Measurements from ENCODE around the gene MYOCD. TPM values are rescaled to one million over a fixed set of nuclear protein-coding genes. Genes with fewer than 3 reads are reported as not detected.

MYOCD gene
- total RNA-seq, 2 donors from 2014 or later, result not detected

GRCh38 chr17:12730931-12731521 is 65.3 kb downstream of the MYOCD start:
- H3K36me3 Mint-ChIP-seq (ENCODE audit: low read depth), result no peaks in the 10 kb centered on the region
- no peaks in the 10 kb centered on the region for H3K9me3 ChIP-seq (ENCODE audit: control insufficient read depth, low read length, poor library complexity, severe bottlenecking)
- ATAC-seq (no peak), DNase-seq (no peak)
- H3K4me1 Mint-ChIP-seq, result no peaks in the 10 kb centered on the region
- H3K27me3 Mint-ChIP-seq, result no peaks in the 10 kb centered on the region
- no peak overlapping the region for H3K4me3 Mint-ChIP-seq
- H3K27ac Mint-ChIP-seq, result no peak overlapping the region

DNA sequence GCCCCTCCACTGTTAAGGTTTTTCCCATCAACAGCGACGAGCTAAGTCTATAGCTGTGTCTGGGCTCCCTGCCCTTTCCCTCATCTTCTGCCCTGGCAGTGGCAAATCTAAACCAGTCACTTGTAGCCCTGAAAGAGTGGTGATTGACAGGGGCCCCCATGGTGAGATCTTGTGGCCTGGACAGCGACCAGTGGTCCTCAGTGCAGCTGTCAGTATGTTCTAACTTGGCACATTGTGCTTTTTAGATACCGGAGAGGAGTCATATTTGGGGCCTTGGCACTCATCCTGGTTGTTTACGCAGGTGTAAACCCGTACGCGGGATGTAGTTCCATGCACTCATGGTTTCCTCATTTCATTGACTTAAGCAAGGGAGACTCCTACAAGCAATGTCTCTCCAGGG is 66.1 kb downstream of the MYOCD start:
- no peaks in the 10 kb centered on the region for H3K27me3 Mint-ChIP-seq
- no peaks in the 10 kb centered on the region for H3K36me3 Mint-ChIP-seq (ENCODE audit: low read depth)
- no peak overlapping the region for H3K4me3 Mint-ChIP-seq
- no peak for ATAC-seq
- H3K27ac Mint-ChIP-seq, result no peak overlapping the region
- no peak for DNase-seq
- no peaks in the 10 kb centered on the region for H3K4me1 Mint-ChIP-seq
- H3K9me3 ChIP-seq (ENCODE audit: control insufficient read depth, low read length, poor library complexity, severe bottlenecking), result no peaks in the 10 kb centered on the region

DNA sequence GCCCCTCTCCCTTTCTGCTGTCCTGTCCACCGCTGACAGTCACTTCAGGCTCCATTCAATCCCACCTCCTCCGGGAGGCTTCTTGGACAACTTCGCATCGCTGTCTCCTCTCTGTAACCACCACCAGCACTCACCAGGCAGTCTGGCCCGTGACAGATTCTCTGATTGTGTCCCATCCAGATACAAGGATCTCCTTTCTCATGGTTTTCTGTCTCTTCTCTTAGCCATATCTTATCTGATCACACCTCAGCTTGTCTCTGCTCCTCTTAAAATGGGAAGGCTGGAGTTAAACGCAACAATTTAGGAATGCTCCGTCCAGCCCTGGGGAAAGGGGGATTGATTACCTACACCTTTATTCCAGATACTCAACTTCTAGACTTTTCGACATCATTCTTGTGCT is 66.7 kb downstream of the MYOCD start:
- no peaks in the 10 kb centered on the region for H3K27me3 Mint-ChIP-seq
- ATAC-seq (no peak), DNase-seq (no peak)
- H3K9me3 ChIP-seq (ENCODE audit: control insufficient read depth, low read length, poor library complexity, severe bottlenecking), result no peaks in the 10 kb centered on the region
- no peaks in the 10 kb centered on the region for H3K36me3 Mint-ChIP-seq (ENCODE audit: low read depth)
- H3K27ac Mint-ChIP-seq, result no peak overlapping the region
- no peak overlapping the region for H3K4me3 Mint-ChIP-seq
- no peaks in the 10 kb centered on the region for H3K4me1 Mint-ChIP-seq

- no peaks in the 10 kb centered on the region for H3K27me3 Mint-ChIP-seq
- H3K4me1 Mint-ChIP-seq, result no peaks in the 10 kb centered on the region
- no peaks in the 10 kb centered on the region for H3K36me3 Mint-ChIP-seq (ENCODE audit: low read depth)
- H3K4me3 Mint-ChIP-seq, result no peak overlapping the region
- no peak for ATAC-seq
- H3K9me3 ChIP-seq (ENCODE audit: control insufficient read depth, low read length, poor library complexity, severe bottlenecking), result no peaks in the 10 kb centered on the region
- no peak overlapping the region for H3K27ac Mint-ChIP-seq
- no peak for DNase-seq
Observed at GRCh38 chr17:12734926-12735325, 69.2 kb downstream of the MYOCD start.

GRCh38 chr17:12735517-12735916 is 69.8 kb downstream of the MYOCD start:
- no peak overlapping the region for H3K4me3 Mint-ChIP-seq
- H3K4me1 Mint-ChIP-seq, result no peaks in the 10 kb centered on the region
- ATAC-seq (no peak), DNase-seq (no peak)
- H3K27ac Mint-ChIP-seq, result no peak overlapping the region
- H3K36me3 Mint-ChIP-seq (ENCODE audit: low read depth), result no peaks in the 10 kb centered on the region
- no peaks in the 10 kb centered on the region for H3K9me3 ChIP-seq (ENCODE audit: control insufficient read depth, low read length, poor library complexity, severe bottlenecking)
- no peaks in the 10 kb centered on the region for H3K27me3 Mint-ChIP-seq

GRCh38 chr17:12736526-12736925 is 70.8 kb downstream of the MYOCD start:
- Mint-ChIP-seq H3K4me1 (no peaks in the 10 kb centered on the region), H3K27me3 (no peaks in the 10 kb centered on the region), H3K4me3 (no peak overlapping the region), H3K36me3 (ENCODE audit: low read depth) (no peaks in the 10 kb centered on the region), H3K27ac (no peak overlapping the region)
- no peaks in the 10 kb centered on the region for H3K9me3 ChIP-seq (ENCODE audit: control insufficient read depth, low read length, poor library complexity, severe bottlenecking)
- DNase-seq (no peak), ATAC-seq (no peak)

- H3K36me3 Mint-ChIP-seq (ENCODE audit: low read depth), result no peaks in the 10 kb centered on the region
- H3K27me3 Mint-ChIP-seq, result no peaks in the 10 kb centered on the region
- H3K27ac Mint-ChIP-seq, result no peak overlapping the region
- H3K4me3 Mint-ChIP-seq, result no peak overlapping the region
- no peaks in the 10 kb centered on the region for H3K9me3 ChIP-seq (ENCODE audit: control insufficient read depth, low read length, poor library complexity, severe bottlenecking)
- no peaks in the 10 kb centered on the region for H3K4me1 Mint-ChIP-seq
- no peak for ATAC-seq
- DNase-seq, result no peak
Observed at GRCh38 chr17:12737740-12738469, 72.2 kb downstream of the MYOCD start.

- Mint-ChIP-seq H3K36me3 (ENCODE audit: low read depth) (no peaks in the 10 kb centered on the region), H3K4me1 (no peaks in the 10 kb centered on the region), H3K27me3 (no peaks in the 10 kb centered on the region), H3K4me3 (no peak overlapping the region), H3K27ac (no peak overlapping the region)
- ATAC-seq (no peak), DNase-seq (no peak)
- H3K9me3 ChIP-seq (ENCODE audit: control insufficient read depth, low read length, poor library complexity, severe bottlenecking), result no peaks in the 10 kb centered on the region
Observed at GRCh38 chr17:12738624-12739023, 72.9 kb downstream of the MYOCD start.

GRCh38 chr17:12739500-12739899 is 73.8 kb downstream of the MYOCD start:
- no peaks in the 10 kb centered on the region for H3K27me3 Mint-ChIP-seq
- ATAC-seq (no peak), DNase-seq (no peak)
- H3K27ac Mint-ChIP-seq, result no peak overlapping the region
- H3K9me3 ChIP-seq (ENCODE audit: control insufficient read depth, low read length, poor library complexity, severe bottlenecking), result no peaks in the 10 kb centered on the region
- H3K36me3 Mint-ChIP-seq (ENCODE audit: low read depth), result no peaks in the 10 kb centered on the region
- no peaks in the 10 kb centered on the region for H3K4me1 Mint-ChIP-seq
- no peak overlapping the region for H3K4me3 Mint-ChIP-seq

- DNase-seq (no peak), ATAC-seq (no peak)
- Mint-ChIP-seq H3K27ac (no peak overlapping the region), H3K4me3 (no peak overlapping the region), H3K27me3 (no peaks in the 10 kb centered on the region), H3K36me3 (ENCODE audit: low read depth) (no peaks in the 10 kb centered on the region), H3K4me1 (no peaks in the 10 kb centered on the region)
- H3K9me3 ChIP-seq (ENCODE audit: control insufficient read depth, low read length, poor library complexity, severe bottlenecking), result no peaks in the 10 kb centered on the region
Observed at GRCh38 chr17:12743046-12743445, 77.4 kb downstream of the MYOCD start.

DNA sequence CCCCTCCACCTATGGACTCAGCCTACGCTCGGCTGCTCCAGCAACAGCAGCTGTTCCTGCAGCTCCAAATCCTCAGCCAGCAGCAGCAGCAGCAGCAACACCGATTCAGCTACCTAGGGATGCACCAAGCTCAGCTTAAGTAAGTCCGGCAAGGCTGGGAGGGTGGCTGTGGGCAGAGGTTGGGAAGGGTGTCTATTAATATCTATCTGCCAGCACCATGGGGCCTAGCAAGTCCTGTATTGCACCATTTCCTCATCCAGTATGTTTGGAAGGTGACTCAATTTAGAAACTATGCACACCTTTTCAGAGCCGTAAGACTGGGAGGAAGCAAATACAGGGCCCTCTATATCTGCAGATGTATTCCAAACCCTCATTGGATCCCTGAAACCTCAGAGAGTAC is 78.6 kb downstream of the MYOCD start:
- no peaks in the 10 kb centered on the region for H3K36me3 Mint-ChIP-seq (ENCODE audit: low read depth)
- no peak for ATAC-seq
- H3K4me1 Mint-ChIP-seq, result no peaks in the 10 kb centered on the region
- H3K27me3 Mint-ChIP-seq, result no peaks in the 10 kb centered on the region
- no peak overlapping the region for H3K4me3 Mint-ChIP-seq
- H3K27ac Mint-ChIP-seq, result no peak overlapping the region
- DNase-seq, result no peak
- no peaks in the 10 kb centered on the region for H3K9me3 ChIP-seq (ENCODE audit: control insufficient read depth, low read length, poor library complexity, severe bottlenecking)

- H3K4me3 Mint-ChIP-seq, result no peak overlapping the region
- H3K9me3 ChIP-seq (ENCODE audit: control insufficient read depth, low read length, poor library complexity, severe bottlenecking), result no peaks in the 10 kb centered on the region
- ATAC-seq, result no peak
- no peaks in the 10 kb centered on the region for H3K27me3 Mint-ChIP-seq
- no peak overlapping the region for H3K27ac Mint-ChIP-seq
- DNase-seq, result no peak
- H3K4me1 Mint-ChIP-seq, result no peaks in the 10 kb centered on the region
- no peaks in the 10 kb centered on the region for H3K36me3 Mint-ChIP-seq (ENCODE audit: low read depth)
Observed at GRCh38 chr17:12744786-12745185, 79.1 kb downstream of the MYOCD start.

GRCh38 chr17:12745486-12745885 is 79.8 kb downstream of the MYOCD start:
- H3K4me3 Mint-ChIP-seq, result no peak overlapping the region
- no peaks in the 10 kb centered on the region for H3K36me3 Mint-ChIP-seq (ENCODE audit: low read depth)
- H3K27ac Mint-ChIP-seq, result no peak overlapping the region
- no peaks in the 10 kb centered on the region for H3K4me1 Mint-ChIP-seq
- H3K27me3 Mint-ChIP-seq, result no peaks in the 10 kb centered on the region
- DNase-seq (no peak), ATAC-seq (no peak)
- no peaks in the 10 kb centered on the region for H3K9me3 ChIP-seq (ENCODE audit: control insufficient read depth, low read length, poor library complexity, severe bottlenecking)

- H3K4me1 Mint-ChIP-seq, result no peaks in the 10 kb centered on the region
- no peak for ATAC-seq
- H3K27ac Mint-ChIP-seq, result no peak overlapping the region
- H3K9me3 ChIP-seq (ENCODE audit: control insufficient read depth, low read length, poor library complexity, severe bottlenecking), result no peaks in the 10 kb centered on the region
- DNase-seq, result no peak
- no peak overlapping the region for H3K4me3 Mint-ChIP-seq
- H3K36me3 Mint-ChIP-seq (ENCODE audit: low read depth), result no peaks in the 10 kb centered on the region
- no peaks in the 10 kb centered on the region for H3K27me3 Mint-ChIP-seq
Observed at GRCh38 chr17:12756786-12757185, 91.1 kb downstream of the MYOCD start.
